Uterine smooth muscle cell (primary cell): ENCODE results near the gene SUCLG2. TPM values are rescaled to one million over a fixed set of nuclear protein-coding genes. Genes with fewer than 3 reads are reported as not detected.

ENCODE experiments used
- total RNA-seq: library from RNA; depleted of rRNA; stranded (reverse); fragments of >200 nt; gene quantifications from 2 replicates; pipeline ENCODE4 v1.2.3, GENCODE V29; 2014

Gene SUCLG2
- 79.8 and 87.6 TPM in 2 replicates for total RNA-seq

GRCh38 chr3:67654099-67654843, at the start of gene SUCLG2:
TSS of gene SUCLG2 (minus strand) at chr3:67654612. CDS start at chr3:67654586, 26 bp downstream.

